Measurements from ENCODE around the gene LRP1B.
"Not testable (repeated sequence)": the region's sequence is repeated elsewhere in the genome, so short reads cannot be mapped to it uniquely, and the experiment has no call there.

The LRP1B gene

GRCh38 chr2:140457483-140457882 lies 1673.3 kb downstream of the LRP1B start:
- no peak for DNase-seq (ENCODE audit: low read depth in 2 of 2)

- no peak for DNase-seq (ENCODE audit: low read depth in 2 of 2)
Measured at GRCh38 chr2:140455315-140455714, 1675.5 kb downstream of the LRP1B start.

- no peak for DNase-seq (ENCODE audit: low read depth in 2 of 2)
Measured at GRCh38 chr2:140454717-140455116, 1676.1 kb downstream of the LRP1B start.

- no peak for DNase-seq (ENCODE audit: low read depth in 2 of 2)
Measured at GRCh38 chr2:140451324-140451723, 1679.5 kb downstream of the LRP1B start.

- no peak for DNase-seq (ENCODE audit: low read depth in 2 of 2)
Measured at GRCh38 chr2:140442319-140442718, 1688.5 kb downstream of the LRP1B start.

- DNase-seq (ENCODE audit: low read depth in 2 of 2), result no peak
Measured at GRCh38 chr2:140440815-140441214, 1690.0 kb downstream of the LRP1B start.

GRCh38 chr2:140436936-140437335 lies 1693.9 kb downstream of the LRP1B start:
- no peak for DNase-seq (ENCODE audit: low read depth in 2 of 2)

- not testable (repeated sequence) for DNase-seq (ENCODE audit: low read depth in 2 of 2)
Measured at GRCh38 chr2:140427033-140427432, 1703.8 kb downstream of the LRP1B start.

GRCh38 chr2:140424471-140424870 lies 1706.3 kb downstream of the LRP1B start:
- DNase-seq (ENCODE audit: low read depth in 2 of 2), result no peak

GRCh38 chr2:140422759-140423158 lies 1708.1 kb downstream of the LRP1B start:
- no peak for DNase-seq (ENCODE audit: low read depth in 2 of 2)

- no peak for DNase-seq (ENCODE audit: low read depth in 2 of 2)
Measured at GRCh38 chr2:140417504-140417903, 1713.3 kb downstream of the LRP1B start.

- DNase-seq (ENCODE audit: low read depth in 2 of 2), result no peak
Measured at GRCh38 chr2:140416577-140416976, 1714.2 kb downstream of the LRP1B start.

GRCh38 chr2:140415035-140415434 lies 1715.8 kb downstream of the LRP1B start:
- DNase-seq (ENCODE audit: low read depth in 2 of 2), result not testable (repeated sequence)

- DNase-seq (ENCODE audit: low read depth in 2 of 2), result no peak
Measured at GRCh38 chr2:140410695-140411094, 1720.1 kb downstream of the LRP1B start.

GRCh38 chr2:140401056-140401455 lies 1729.8 kb downstream of the LRP1B start:
- no peak for DNase-seq (ENCODE audit: low read depth in 2 of 2)

- no peak for DNase-seq (ENCODE audit: low read depth in 2 of 2)
Measured at GRCh38 chr2:140392824-140393223, 1738.0 kb downstream of the LRP1B start.

- DNase-seq (ENCODE audit: low read depth in 2 of 2), result no peak
Measured at GRCh38 chr2:140384946-140385345, 1745.9 kb downstream of the LRP1B start.

GRCh38 chr2:140383781-140384180 lies 1747.0 kb downstream of the LRP1B start:
- DNase-seq (ENCODE audit: low read depth in 2 of 2), result no peak

- DNase-seq (ENCODE audit: low read depth in 2 of 2), result no peak
Measured at GRCh38 chr2:140376686-140377085, 1754.1 kb downstream of the LRP1B start.

- no peak for DNase-seq (ENCODE audit: low read depth in 2 of 2)
Measured at GRCh38 chr2:140363131-140363530, 1767.7 kb downstream of the LRP1B start.

GRCh38 chr2:140362361-140362760 lies 1768.5 kb downstream of the LRP1B start:
- no peak for DNase-seq (ENCODE audit: low read depth in 2 of 2)

GRCh38 chr2:140359056-140359771 lies 1771.6 kb downstream of the LRP1B start:
- DNase-seq (ENCODE audit: low read depth in 2 of 2), result no peak

GRCh38 chr2:140356697-140357096 lies 1774.1 kb downstream of the LRP1B start:
- DNase-seq (ENCODE audit: low read depth in 2 of 2), result no peak

GRCh38 chr2:140355511-140356090 lies 1775.2 kb downstream of the LRP1B start:
- no peak for DNase-seq (ENCODE audit: low read depth in 2 of 2)

Data from activated CD8-positive, alpha-beta memory T cell treated with anti-CD3 and anti-CD28 coated beads for 4 hours (primary cell).